HepG2 (cell line): ENCODE measurements around the gene AK6. TPM values are rescaled to one million over a fixed set of nuclear protein-coding genes. Genes with fewer than 3 reads are reported as not detected.

Experiments
- CBFB ChIP-seq: sonication (generic); formaldehyde crosslinking; IDR thresholded peaks from 2 replicates; pipeline ENCODE4 v1.4.0; 2020; ENCODE audit warnings: missing genetic modification reagents
- FOXK1 ChIP-seq: sonication (generic); formaldehyde crosslinking; IDR thresholded peaks from 2 replicates; pipeline ENCODE4 v1.4.0; 2020; ENCODE audit warnings: low read depth, missing genetic modification reagents, borderline replicate concordance
- HNF4A ChIP-seq: sonication (generic); formaldehyde crosslinking; IDR thresholded peaks from 2 replicates; pipeline ENCODE4 v1.4.0; 2020; ENCODE audit warnings: missing genetic modification reagents
- JUND ChIP-seq: sonication (generic); formaldehyde crosslinking; IDR thresholded peaks from 2 replicates; pipeline ENCODE4 v1.8.0; 2022; ENCODE audit warnings: mild to moderate bottlenecking, missing genetic modification reagents
- KDM2A ChIP-seq: sonication (generic); formaldehyde crosslinking; IDR thresholded peaks from 2 replicates; pipeline ENCODE4 v1.4.0; 2020; ENCODE audit warnings: low read depth, missing genetic modification reagents, borderline replicate concordance
- KLF13 ChIP-seq: sonication (generic); formaldehyde crosslinking; IDR thresholded peaks from 2 replicates; pipeline ENCODE4 v1.4.0; 2020; ENCODE audit warnings: mild to moderate bottlenecking, missing genetic modification reagents
- MZF1 ChIP-seq: sonication (generic); formaldehyde crosslinking; IDR thresholded peaks from 2 replicates; pipeline ENCODE4 v1.8.1; 2023; ENCODE audit warnings: mild to moderate bottlenecking, missing genetic modification reagents, borderline replicate concordance
- POLR2AphosphoS2 ChIP-seq: IDR thresholded peaks from 2 replicates; pipeline ENCODE4 v1.6.1; 2011; ENCODE audit warnings: low read depth, low read length, improper control_type of control experiment
- RARG ChIP-seq: sonication (generic); formaldehyde crosslinking; IDR thresholded peaks from 2 replicates; pipeline ENCODE4 v1.4.0; 2020; ENCODE audit warnings: low read depth, mild to moderate bottlenecking, missing genetic modification reagents
- SNRNP70 ChIP-seq: fragments of 200-400 bp; formaldehyde crosslinking; IDR thresholded peaks from 2 replicates; pipeline ENCODE4 v1.6.1; 2017; ENCODE audit warnings: mild to moderate bottlenecking, low read depth, low read length, moderate library complexity
- ZFP36 ChIP-seq: fragments of 150-350 bp; IDR thresholded peaks from 2 replicates; pipeline ENCODE4 v1.6.1; 2018; ENCODE audit warnings: borderline replicate concordance, low read length, low read depth; ENCODE audit not compliant: partially characterized antibody
- ZKSCAN5 ChIP-seq: sonication (generic); formaldehyde crosslinking; IDR thresholded peaks from 2 replicates; pipeline ENCODE4 v1.5.1; 2020; ENCODE audit warnings: mild to moderate bottlenecking, missing genetic modification reagents
- polyA plus RNA-seq, 8 experiments: library from polyadenylated mRNA; depleted of rRNA in 3 of 8; stranded (reverse) in 7 of 8; unstranded in 1 of 8; fragments of >200 nt; fragmentation: Illumina TruSeq in 4 of 8; extraction: Trizol in 4 of 8; gene quantifications; 2 replicates each; pipeline versions ENCODE4 v1.2.1 to v1.2.3, GENCODE V29; 2011 to 2016; ENCODE audit warnings: low read depth in 4 of 8, missing spikeins in 1 of 8, mixed read lengths in 1 of 8; ENCODE audit not compliant: insufficient read depth in 1 of 8
- total RNA-seq, 5 experiments: library from RNA; depleted of rRNA; stranded (reverse); fragments of >200 nt; fragmentation: Illumina TruSeq; extraction: Trizol; gene quantifications; 2 replicates each; pipeline ENCODE4 v1.2.3, GENCODE V29; 2016; ENCODE audit warnings: low read depth in 1 of 5
- TF ChIP-seq, protein P1 (sequence below): fragments of 450-650 bp; IDR thresholded peaks from 2 replicates; pipeline ENCODE4 v1.6.1; 2016
- TF ChIP-seq, protein P2 (sequence below): sonication (generic); formaldehyde crosslinking; IDR thresholded peaks from 2 replicates; pipeline ENCODE4 v1.9.0; 2022; ENCODE audit warnings: low read depth, missing genetic modification reagents
- TF ChIP-seq, protein P3 (sequence below): sonication (generic); formaldehyde crosslinking; conservative IDR thresholded peaks from 2 replicates; pipeline ENCODE4 v1.4.0; 2020; ENCODE audit warnings: missing genetic modification reagents
- TF ChIP-seq, protein P4 (sequence below): sonication (generic); formaldehyde crosslinking; IDR thresholded peaks from 2 replicates; pipeline ENCODE4 v1.5.0; 2020; ENCODE audit warnings: missing genetic modification reagents
- TF ChIP-seq, protein P5 (sequence below), 2 experiments: sonication (generic) in 1 of 2; formaldehyde crosslinking in 1 of 2; IDR thresholded peaks; 2 replicates each; pipeline versions ENCODE4 v1.4.0 to v1.6.1; 2016 to 2020; ENCODE audit warnings: borderline replicate concordance in 1 of 2, low read depth in 1 of 2, mild to moderate bottlenecking in 1 of 2, missing genetic modification reagents in 1 of 2
- TF ChIP-seq, protein P6 (sequence below): sonication (generic); formaldehyde crosslinking; IDR thresholded peaks from 2 replicates; pipeline ENCODE4 v1.5.0; 2020; ENCODE audit warnings: missing genetic modification reagents, mild to moderate bottlenecking, borderline replicate concordance

The AK6 gene
- total and polyA plus RNA-seq, 2 of the 13 experiments (the other 11 are each of a cell fraction or from before 2014, with no cell fraction given): 31.1 to 77.2 TPM

DNA sequence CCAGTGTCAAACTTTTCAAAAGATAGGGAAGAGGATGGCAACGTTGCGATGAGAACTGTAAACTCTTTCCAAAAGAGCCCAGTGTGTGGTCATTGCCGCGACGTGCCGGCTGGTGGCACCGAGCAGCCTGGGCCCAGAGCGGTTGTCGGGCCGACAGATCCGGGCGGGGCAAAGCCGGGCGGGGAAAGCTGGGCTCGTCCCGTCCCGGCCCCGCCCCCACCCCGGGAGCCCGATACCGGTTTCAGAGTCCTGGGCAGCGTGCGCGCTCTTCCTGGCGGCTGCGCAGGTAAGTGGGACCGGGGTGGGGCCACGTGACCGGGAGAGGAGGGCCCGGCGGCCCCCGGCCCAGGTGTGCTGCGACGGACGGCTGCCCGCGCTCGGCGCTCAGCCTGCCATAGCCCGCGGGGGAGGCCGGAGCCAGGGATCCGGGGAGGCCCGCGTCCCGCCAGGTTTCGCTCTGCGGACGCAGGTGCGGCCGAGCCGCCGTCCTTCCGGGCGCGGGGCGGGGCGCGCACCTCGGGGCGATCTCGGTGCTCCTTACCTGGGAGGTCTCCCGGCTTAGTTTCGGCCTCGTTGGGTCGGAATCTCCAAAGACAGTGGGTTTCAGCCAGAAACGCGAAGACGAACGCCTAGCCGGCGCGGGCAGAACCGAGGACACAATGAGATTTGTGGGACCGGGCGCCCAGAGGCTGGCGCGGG lies 45.7 kb upstream of the AK6 start, which contains the start of gene MARVELD2 (continued):
- TF ChIP-seq JUND (no peak), HNF4A (0 out of 2 replicates have a peak, but pooled peaks have one; percentile 2), FOXK1 (CRISPR knock-in tag) (no peak), MZF1 (CRISPR knock-in tag) (no peak), KDM2A (CRISPR knock-in tag) (peak; percentile 93), ZKSCAN5 (CRISPR knock-in tag) (no peak), KLF13 (CRISPR knock-in tag) (no peak), ZFP36 (no peak), POLR2AphosphoS2 (no peak), RARG (no peak), SNRNP70 (no peak), CBFB (CRISPR knock-in tag) (no peak)
- TF ChIP-seq, protein P1, sequence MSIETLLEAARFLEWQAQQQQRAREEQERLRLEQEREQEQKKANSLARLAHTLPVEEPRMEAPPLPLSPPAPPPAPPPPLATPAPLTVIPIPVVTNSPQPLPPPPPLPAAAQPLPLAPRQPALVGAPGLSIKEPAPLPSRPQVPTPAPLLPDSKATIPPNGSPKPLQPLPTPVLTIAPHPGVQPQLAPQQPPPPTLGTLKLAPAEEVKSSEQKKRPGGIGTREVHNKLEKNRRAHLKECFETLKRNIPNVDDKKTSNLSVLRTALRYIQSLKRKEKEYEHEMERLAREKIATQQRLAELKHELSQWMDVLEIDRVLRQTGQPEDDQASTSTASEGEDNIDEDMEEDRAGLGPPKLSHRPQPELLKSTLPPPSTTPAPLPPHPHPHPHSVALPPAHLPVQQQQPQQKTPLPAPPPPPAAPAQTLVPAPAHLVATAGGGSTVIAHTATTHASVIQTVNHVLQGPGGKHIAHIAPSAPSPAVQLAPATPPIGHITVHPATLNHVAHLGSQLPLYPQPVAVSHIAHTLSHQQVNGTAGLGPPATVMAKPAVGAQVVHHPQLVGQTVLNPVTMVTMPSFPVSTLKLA: peak; percentile 40
- TF ChIP-seq, protein P2, sequence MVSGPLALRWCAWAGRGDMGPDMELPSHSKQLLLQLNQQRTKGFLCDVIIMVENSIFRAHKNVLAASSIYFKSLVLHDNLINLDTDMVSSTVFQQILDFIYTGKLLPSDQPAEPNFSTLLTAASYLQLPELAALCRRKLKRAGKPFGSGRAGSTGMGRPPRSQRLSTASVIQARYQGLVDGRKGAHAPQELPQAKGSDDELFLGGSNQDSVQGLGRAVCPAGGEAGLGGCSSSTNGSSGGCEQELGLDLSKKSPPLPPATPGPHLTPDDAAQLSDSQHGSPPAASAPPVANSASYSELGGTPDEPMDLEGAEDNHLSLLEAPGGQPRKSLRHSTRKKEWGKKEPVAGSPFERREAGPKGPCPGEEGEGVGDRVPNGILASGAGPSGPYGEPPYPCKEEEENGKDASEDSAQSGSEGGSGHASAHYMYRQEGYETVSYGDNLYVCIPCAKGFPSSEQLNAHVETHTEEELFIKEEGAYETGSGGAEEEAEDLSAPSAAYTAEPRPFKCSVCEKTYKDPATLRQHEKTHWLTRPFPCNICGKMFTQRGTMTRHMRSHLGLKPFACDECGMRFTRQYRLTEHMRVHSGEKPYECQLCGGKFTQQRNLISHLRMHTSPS: no peak
- TF ChIP-seq, protein P3, sequence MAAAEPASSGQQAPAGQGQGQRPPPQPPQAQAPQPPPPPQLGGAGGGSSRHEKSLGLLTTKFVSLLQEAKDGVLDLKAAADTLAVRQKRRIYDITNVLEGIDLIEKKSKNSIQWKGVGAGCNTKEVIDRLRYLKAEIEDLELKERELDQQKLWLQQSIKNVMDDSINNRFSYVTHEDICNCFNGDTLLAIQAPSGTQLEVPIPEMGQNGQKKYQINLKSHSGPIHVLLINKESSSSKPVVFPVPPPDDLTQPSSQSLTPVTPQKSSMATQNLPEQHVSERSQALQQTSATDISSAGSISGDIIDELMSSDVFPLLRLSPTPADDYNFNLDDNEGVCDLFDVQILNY (CRISPR knock-in tag): no peak
- TF ChIP-seq, protein P4, sequence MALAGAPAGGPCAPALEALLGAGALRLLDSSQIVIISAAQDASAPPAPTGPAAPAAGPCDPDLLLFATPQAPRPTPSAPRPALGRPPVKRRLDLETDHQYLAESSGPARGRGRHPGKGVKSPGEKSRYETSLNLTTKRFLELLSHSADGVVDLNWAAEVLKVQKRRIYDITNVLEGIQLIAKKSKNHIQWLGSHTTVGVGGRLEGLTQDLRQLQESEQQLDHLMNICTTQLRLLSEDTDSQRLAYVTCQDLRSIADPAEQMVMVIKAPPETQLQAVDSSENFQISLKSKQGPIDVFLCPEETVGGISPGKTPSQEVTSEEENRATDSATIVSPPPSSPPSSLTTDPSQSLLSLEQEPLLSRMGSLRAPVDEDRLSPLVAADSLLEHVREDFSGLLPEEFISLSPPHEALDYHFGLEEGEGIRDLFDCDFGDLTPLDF (CRISPR knock-in tag): no peak; the same call in 1 of the 2 replicates
- TF ChIP-seq, protein P5, sequence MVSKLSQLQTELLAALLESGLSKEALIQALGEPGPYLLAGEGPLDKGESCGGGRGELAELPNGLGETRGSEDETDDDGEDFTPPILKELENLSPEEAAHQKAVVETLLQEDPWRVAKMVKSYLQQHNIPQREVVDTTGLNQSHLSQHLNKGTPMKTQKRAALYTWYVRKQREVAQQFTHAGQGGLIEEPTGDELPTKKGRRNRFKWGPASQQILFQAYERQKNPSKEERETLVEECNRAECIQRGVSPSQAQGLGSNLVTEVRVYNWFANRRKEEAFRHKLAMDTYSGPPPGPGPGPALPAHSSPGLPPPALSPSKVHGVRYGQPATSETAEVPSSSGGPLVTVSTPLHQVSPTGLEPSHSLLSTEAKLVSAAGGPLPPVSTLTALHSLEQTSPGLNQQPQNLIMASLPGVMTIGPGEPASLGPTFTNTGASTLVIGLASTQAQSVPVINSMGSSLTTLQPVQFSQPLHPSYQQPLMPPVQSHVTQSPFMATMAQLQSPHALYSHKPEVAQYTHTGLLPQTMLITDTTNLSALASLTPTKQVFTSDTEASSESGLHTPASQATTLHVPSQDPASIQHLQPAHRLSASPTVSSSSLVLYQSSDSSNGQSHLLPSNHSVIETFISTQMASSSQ (IDR thresholded peaks at IDR 0.05; ENCODE audit: low read depth): no peak
- TF ChIP-seq, protein P5 (CRISPR knock-in tag; IDR thresholded peaks at IDR 0.05; ENCODE audit: borderline replicate concordance): no peak; the same call in 1 of the 2 replicates
- TF ChIP-seq, protein P6, sequence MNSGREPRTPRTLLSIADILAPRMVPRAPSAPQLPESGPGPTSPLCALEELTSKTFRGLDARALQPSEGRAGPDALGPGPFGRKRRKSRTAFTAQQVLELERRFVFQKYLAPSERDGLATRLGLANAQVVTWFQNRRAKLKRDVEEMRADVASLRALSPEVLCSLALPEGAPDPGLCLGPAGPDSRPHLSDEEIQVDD (CRISPR knock-in tag): peak; percentile 73; the same call in 1 of the 2 replicates
